ENCODE measurements around the gene ZFX. TPM values are rescaled to one million over a fixed set of nuclear protein-coding genes. Genes with fewer than 3 reads are reported as not detected.
A peak's percentile ranks its signal among the peaks of the same experiment; 100 is the strongest.

Gene ZFX
- total and polyA plus RNA-seq, 7 donors, result 3.8 to 72.3 (median 55.4) TPM

DNA sequence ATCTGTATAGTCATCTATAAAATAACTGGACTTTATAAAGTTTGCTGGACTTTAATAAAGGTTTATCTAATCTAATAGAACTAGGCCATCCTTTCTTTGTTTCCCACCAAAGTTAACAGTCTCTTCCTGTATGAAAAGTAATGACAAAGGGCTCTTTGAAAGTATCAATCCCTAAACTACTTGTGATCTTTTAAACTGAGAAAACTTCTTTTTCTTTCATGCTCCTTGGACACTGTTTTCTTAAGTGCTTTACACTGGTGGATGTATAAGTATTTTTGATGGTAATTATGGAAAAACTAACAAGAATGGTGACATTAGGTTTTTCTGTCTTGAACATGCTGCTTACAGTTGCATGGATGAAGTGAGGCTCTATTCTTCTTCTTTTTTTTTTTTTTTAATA, 2.4 kb upstream of the ZFX start:
- H3K36me3 ChIP-seq (ENCODE audit: insufficient read depth in 1 of 2, low read depth in 1 of 2), result no peaks in the 10 kb centered on the region
- H3K9me3 ChIP-seq, result no peaks in the 10 kb centered on the region
- H3K4me3 ChIP-seq, result peak overlapping the region; percentile 50
- intact Hi-C loops (cut with DNase I), result no loop called here
- H3K27ac ChIP-seq, result peak overlapping the region; percentile 98
- H3K27me3 ChIP-seq (ENCODE audit: insufficient read depth in 3 of 3, low read length in 2 of 3), result no peaks in the 10 kb centered on the region
- H3K4me1 ChIP-seq, result peaks cover 32% of the 10 kb centered on the region
- TF ChIP-seq, protein P1, sequence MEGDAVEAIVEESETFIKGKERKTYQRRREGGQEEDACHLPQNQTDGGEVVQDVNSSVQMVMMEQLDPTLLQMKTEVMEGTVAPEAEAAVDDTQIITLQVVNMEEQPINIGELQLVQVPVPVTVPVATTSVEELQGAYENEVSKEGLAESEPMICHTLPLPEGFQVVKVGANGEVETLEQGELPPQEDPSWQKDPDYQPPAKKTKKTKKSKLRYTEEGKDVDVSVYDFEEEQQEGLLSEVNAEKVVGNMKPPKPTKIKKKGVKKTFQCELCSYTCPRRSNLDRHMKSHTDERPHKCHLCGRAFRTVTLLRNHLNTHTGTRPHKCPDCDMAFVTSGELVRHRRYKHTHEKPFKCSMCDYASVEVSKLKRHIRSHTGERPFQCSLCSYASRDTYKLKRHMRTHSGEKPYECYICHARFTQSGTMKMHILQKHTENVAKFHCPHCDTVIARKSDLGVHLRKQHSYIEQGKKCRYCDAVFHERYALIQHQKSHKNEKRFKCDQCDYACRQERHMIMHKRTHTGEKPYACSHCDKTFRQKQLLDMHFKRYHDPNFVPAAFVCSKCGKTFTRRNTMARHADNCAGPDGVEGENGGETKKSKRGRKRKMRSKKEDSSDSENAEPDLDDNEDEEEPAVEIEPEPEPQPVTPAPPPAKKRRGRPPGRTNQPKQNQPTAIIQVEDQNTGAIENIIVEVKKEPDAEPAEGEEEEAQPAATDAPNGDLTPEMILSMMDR (IDR thresholded peaks at IDR 0.05), result no peak
- ATAC-seq (no peak), DNase-seq (no peak)

DNA sequence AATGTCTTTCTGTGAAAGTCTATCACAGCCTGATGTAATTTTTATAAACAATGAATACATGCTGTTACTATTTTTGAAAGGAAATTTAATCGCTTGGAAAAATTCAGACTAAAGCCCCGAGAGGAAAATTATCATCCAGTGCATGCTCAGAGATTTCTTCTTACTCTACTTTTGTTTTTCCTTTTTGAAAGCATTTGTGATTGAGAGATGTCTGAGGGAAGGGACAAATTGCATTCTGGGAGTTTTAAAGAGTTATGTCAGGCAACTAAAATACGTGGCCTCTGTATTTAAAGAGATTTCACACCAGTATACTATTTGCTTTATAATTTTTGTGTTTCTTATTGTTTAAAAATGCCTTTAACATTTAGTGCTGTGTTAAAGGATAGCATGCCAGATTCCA, 1.4 kb upstream of the ZFX start:
- Histone ChIP-seq H3K9me3 (no peaks in the 10 kb centered on the region), H3K27ac (peak overlapping the region; percentile 98), H3K27me3 (ENCODE audit: insufficient read depth in 3 of 3, low read length in 2 of 3) (no peaks in the 10 kb centered on the region), H3K36me3 (ENCODE audit: insufficient read depth in 1 of 2, low read depth in 1 of 2) (peaks cover 0 to 1% of the 10 kb centered on the region in 2 donors), H3K4me3 (peak overlapping the region; percentile 87), H3K4me1 (peaks cover 42% of the 10 kb centered on the region)
- no peak for DNase-seq
- intact Hi-C loops (cut with DNase I), result no loop called here
- no peak for ATAC-seq
- WGBS, 3 donors, result 0 to 2% (median 1%) methylated on average over 3 of the region's 3 CpGs
- TF ChIP-seq, protein P1 (IDR thresholded peaks at IDR 0.05), result no peak

- 1 to 4% (median 1%) methylated on average over 20 to 35 of the region's 35 CpGs for whole genome bisulfite sequencing, 3 donors
- no peaks in the 10 kb centered on the region for H3K27me3 ChIP-seq (ENCODE audit: insufficient read depth in 3 of 3, low read length in 2 of 3)
- H3K4me3 ChIP-seq, result peak overlapping the region; percentile 87
- intact Hi-C loops (cut with DNase I), result no loop called here
- H3K36me3 ChIP-seq (ENCODE audit: insufficient read depth in 1 of 2, low read depth in 1 of 2), result peaks cover 0 to 8% of the 10 kb centered on the region in 2 donors
- DNase-seq (peak in 1 of 2 donors; percentile 46), ATAC-seq (peak in 1 of 4 donors; percentile 11)
- peaks cover 48% of the 10 kb centered on the region for H3K4me1 ChIP-seq
- H3K9me3 ChIP-seq, result no peaks in the 10 kb centered on the region
- H3K27ac ChIP-seq, result peak overlapping the region; percentile 98
- TF ChIP-seq, protein P1 (IDR thresholded peaks at IDR 0.05), result no peak
Observed at GRCh38 chrX:24148535-24149350, 786 bp upstream of the ZFX start.

GRCh38 chrX:24150051-24150790, 692 bp downstream of the ZFX start:
- DNase-seq, result peak; percentile 92 to 97
- H3K27me3 ChIP-seq (ENCODE audit: insufficient read depth in 3 of 3, low read length in 2 of 3), result no peaks in the 10 kb centered on the region
- peak overlapping the region; percentile 98 for H3K27ac ChIP-seq
- no peaks in the 10 kb centered on the region for H3K9me3 ChIP-seq
- ATAC-seq, result peak; percentile 89 to 91 (median 90)
- H3K4me1 ChIP-seq, result peaks cover 61% of the 10 kb centered on the region
- peak overlapping the region; percentile 87 for H3K4me3 ChIP-seq
- peaks cover 0 to 16% of the 10 kb centered on the region in 2 donors for H3K36me3 ChIP-seq (ENCODE audit: insufficient read depth in 1 of 2, low read depth in 1 of 2)
- TF ChIP-seq, protein P1 (IDR thresholded peaks at IDR 0.05), result peak; percentile 60
- WGBS, 3 donors, result 0 to 1% (median 1%) methylated on average over 10 to 72 of the region's 79 CpGs
- intact Hi-C loops (cut with DNase I), result loop anchor here (1.0 to 10.0 kb wide), 4 partner anchors 68 to 245 kb away; partner anchors contain the start of genes EIF2S3 (in 2 of the 2), APOO (in 1 of the 2) and CXorf58 (in 1 of the 2)

Data from psoas muscle (tissue), 8 donors.